Esophagus squamous epithelium (tissue), 4 donors: ENCODE data around the gene ZCCHC3.

ENCODE experiments used
- CTCF ChIP-seq, 6 experiments: fragments of 450-650 bp in 4 of 6; fragments of 200-600 bp in 2 of 6; sonication (generic) in 2 of 6; IDR thresholded peaks; one replicate each; pipeline ENCODE4 v1.5.1; 2016 to 2019; ENCODE audit warnings: antibody characterized with exemption in 6 of 6, mild to moderate bottlenecking in 4 of 6, moderate library complexity in 4 of 6
- POLR2A ChIP-seq, 4 donors: fragments of 450-650 bp; IDR thresholded peaks; one replicate each; pipeline ENCODE4 v1.6.1; 2017; ENCODE audit warnings: antibody characterized with exemption in 4 of 4, mild to moderate bottlenecking in 4 of 4, moderate library complexity in 3 of 4

- TF ChIP-seq CTCF (IDR thresholded peaks at IDR 0.05) (no peak), POLR2A (IDR thresholded peaks at IDR 0.05) (no peak)
These were observed 26.3 kb upstream of the ZCCHC3 start for GRCh38 chr20:271069-271468.
